Activated T-cell treated with anti-CD3 and anti-CD28 coated beads, Interleukin-2, amount 50 U/mL, for 72 hours (primary cell): ENCODE data around the gene BMPER. TPM values are rescaled to one million over a fixed set of nuclear protein-coding genes. Genes with fewer than 3 reads are reported as not detected.

ENCODE experiments used
- ATAC-seq, 2 donors: fragments of 150-1000 bp; cut with Tn5 transposase; replicated peaks in 1 of 2; 2 replicates each; pipeline ENCODE4 v1.10.0; 2021; ENCODE audit warnings: moderate library complexity in 2 of 2, mild to moderate bottlenecking in 1 of 2
- DNase-seq, 2 donors: peaks; one replicate each; pipeline ENCODE4 v3.0.0; 2021 to 2022; ENCODE audit warnings: mixed read lengths in 1 of 2
- H3K27ac Mint-ChIP-seq: one replicate; pipeline ENCODE4 v1.8.0; 2022; ENCODE audit warnings: mild to moderate bottlenecking, moderate library complexity, mixed read lengths
- H3K27me3 Mint-ChIP-seq: one replicate; pipeline ENCODE4 v1.8.0; 2022; ENCODE audit warnings: low read depth, mixed read lengths
- H3K36me3 Mint-ChIP-seq, 2 donors: one replicate each; pipeline ENCODE4 v1.8.0; 2022; ENCODE audit warnings: mixed read lengths in 2 of 2, mild to moderate bottlenecking in 1 of 2; ENCODE audit not compliant: insufficient read depth in 2 of 2
- H3K4me1 Mint-ChIP-seq: one replicate; pipeline ENCODE4 v1.8.0; 2022; ENCODE audit warnings: low read depth, mixed read lengths
- H3K4me3 Mint-ChIP-seq, 2 donors: one replicate each; pipeline ENCODE4 v1.8.0; 2022; ENCODE audit warnings: mild to moderate bottlenecking in 2 of 2, mixed read lengths in 2 of 2, moderate library complexity in 2 of 2
- H3K9me3 Mint-ChIP-seq, 2 donors: one replicate each; pipeline ENCODE4 v1.8.0; 2022; ENCODE audit warnings: mixed read lengths in 2 of 2
- total RNA-seq, 2 donors: library from RNA; stranded (reverse); gene quantifications; one replicate each; pipeline ENCODE4 v1.2.3, GENCODE V29; 2022

The BMPER gene
- total RNA-seq, 2 donors from 2014 or later, result 0.35 TPM; not detected in 1

GRCh38 chr7:34181271-34181958 is 276.1 kb downstream of the BMPER start:
- Mint-ChIP-seq H3K27me3 (no peaks in the 10 kb centered on the region), H3K27ac (no peak overlapping the region), H3K36me3 (no peaks in the 10 kb centered on the region), H3K9me3 (peaks cover 0 to 2% of the 10 kb centered on the region in 2 donors), H3K4me1 (no peaks in the 10 kb centered on the region), H3K4me3 (no peak overlapping the region)
- ATAC-seq (no peak), DNase-seq (no peak)

- Mint-ChIP-seq H3K4me1 (no peaks in the 10 kb centered on the region), H3K36me3 (no peaks in the 10 kb centered on the region), H3K27me3 (no peaks in the 10 kb centered on the region), H3K9me3 (peaks cover 0 to 2% of the 10 kb centered on the region in 2 donors), H3K27ac (no peak overlapping the region), H3K4me3 (no peak overlapping the region)
- ATAC-seq, result no peak
- no peak for DNase-seq
Observed at GRCh38 chr7:34184466-34184865, 279.1 kb downstream of the BMPER start.

GRCh38 chr7:34187798-34188307 is 282.5 kb downstream of the BMPER start:
- H3K27me3 Mint-ChIP-seq, result no peaks in the 10 kb centered on the region
- no peak overlapping the region for H3K27ac Mint-ChIP-seq
- no peak for ATAC-seq
- peaks cover 0 to 4% of the 10 kb centered on the region in 2 donors for H3K9me3 Mint-ChIP-seq
- H3K36me3 Mint-ChIP-seq, result no peaks in the 10 kb centered on the region
- DNase-seq, result no peak
- H3K4me3 Mint-ChIP-seq, result no peak overlapping the region
- H3K4me1 Mint-ChIP-seq, result no peaks in the 10 kb centered on the region

- peaks cover 0 to 7% of the 10 kb centered on the region in 2 donors for H3K9me3 Mint-ChIP-seq
- H3K36me3 Mint-ChIP-seq, result no peaks in the 10 kb centered on the region
- DNase-seq (no peak), ATAC-seq (no peak)
- H3K27ac Mint-ChIP-seq, result no peak overlapping the region
- H3K27me3 Mint-ChIP-seq, result no peaks in the 10 kb centered on the region
- H3K4me1 Mint-ChIP-seq, result no peaks in the 10 kb centered on the region
- H3K4me3 Mint-ChIP-seq, result no peak overlapping the region
Observed at GRCh38 chr7:34189031-34189430, 283.7 kb downstream of the BMPER start.

- Mint-ChIP-seq H3K9me3 (peaks cover 0 to 7% of the 10 kb centered on the region in 2 donors), H3K36me3 (no peaks in the 10 kb centered on the region), H3K27me3 (no peaks in the 10 kb centered on the region), H3K27ac (no peak overlapping the region), H3K4me1 (no peaks in the 10 kb centered on the region), H3K4me3 (no peak overlapping the region)
- DNase-seq, result no peak
- no peak for ATAC-seq
Observed at GRCh38 chr7:34190299-34190698, 285.0 kb downstream of the BMPER start.

GRCh38 chr7:34191162-34191561 is 285.8 kb downstream of the BMPER start:
- Mint-ChIP-seq H3K36me3 (no peaks in the 10 kb centered on the region), H3K4me3 (no peak overlapping the region), H3K27ac (no peak overlapping the region), H3K27me3 (no peaks in the 10 kb centered on the region), H3K4me1 (no peaks in the 10 kb centered on the region), H3K9me3 (peaks cover 2 to 8% of the 10 kb centered on the region in 2 donors)
- ATAC-seq (no peak), DNase-seq (no peak)

- no peaks in the 10 kb centered on the region for H3K27me3 Mint-ChIP-seq
- H3K4me3 Mint-ChIP-seq, result no peak overlapping the region
- H3K9me3 Mint-ChIP-seq, result peaks cover 3 to 9% of the 10 kb centered on the region in 2 donors
- H3K4me1 Mint-ChIP-seq, result no peaks in the 10 kb centered on the region
- no peaks in the 10 kb centered on the region for H3K36me3 Mint-ChIP-seq
- DNase-seq (no peak), ATAC-seq (no peak)
- H3K27ac Mint-ChIP-seq, result no peak overlapping the region
Observed at GRCh38 chr7:34191771-34192479, 286.6 kb downstream of the BMPER start.

- Mint-ChIP-seq H3K4me1 (no peaks in the 10 kb centered on the region), H3K27me3 (no peaks in the 10 kb centered on the region), H3K36me3 (no peaks in the 10 kb centered on the region), H3K4me3 (no peak overlapping the region), H3K9me3 (peaks cover 3 to 9% of the 10 kb centered on the region in 2 donors), H3K27ac (no peak overlapping the region)
- DNase-seq (no peak), ATAC-seq (no peak)
Observed at GRCh38 chr7:34192906-34193305, 287.6 kb downstream of the BMPER start.

- Mint-ChIP-seq H3K4me3 (no peak overlapping the region), H3K27ac (no peak overlapping the region), H3K9me3 (peaks cover 3 to 5% of the 10 kb centered on the region in 2 donors), H3K27me3 (no peaks in the 10 kb centered on the region), H3K36me3 (no peaks in the 10 kb centered on the region), H3K4me1 (no peaks in the 10 kb centered on the region)
- ATAC-seq (no peak), DNase-seq (no peak)
Observed at GRCh38 chr7:34198231-34198641, 292.9 kb downstream of the BMPER start.
